Activated T-cell treated with anti-CD3 and anti-CD28 coated beads for 1 hour (primary cell): Measurements from ENCODE around the gene GHR.

Experiments
- DNase-seq: peaks from one replicate; pipeline ENCODE4 v3.0.0-alpha.2; 2020; ENCODE audit warnings: low read depth

The GHR gene

DNA sequence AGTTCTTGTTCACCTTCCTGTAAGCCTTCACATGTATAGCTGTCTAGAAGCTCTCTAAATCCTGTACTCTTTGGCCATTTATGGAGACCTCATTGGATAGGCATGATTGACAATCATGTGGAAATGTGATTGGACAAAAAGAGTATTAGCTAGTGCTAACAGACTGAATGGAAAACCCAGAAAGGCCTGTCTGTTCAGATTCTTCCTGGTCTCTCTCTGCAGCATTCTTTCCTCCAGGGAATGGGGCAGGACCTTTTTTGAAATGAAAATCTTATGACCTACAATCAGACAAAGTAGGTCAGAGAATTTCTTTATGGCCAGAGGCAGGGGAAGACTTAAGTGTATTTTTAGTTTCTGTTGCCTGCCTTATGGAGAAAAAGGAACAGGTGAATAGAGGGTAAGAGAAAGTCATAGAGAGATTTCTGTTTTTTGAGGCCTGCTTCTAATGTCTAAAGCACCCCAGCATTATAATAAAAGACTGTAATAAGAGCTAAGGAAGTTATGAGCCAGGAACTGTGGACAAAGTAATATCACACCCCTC lies 181.0 kb downstream of the GHR start:
- no peak for DNase-seq

- DNase-seq, result no peak
Observed at GRCh38 chr5:42605490-42605889, 182.3 kb downstream of the GHR start.

GRCh38 chr5:42606464-42606869 lies 183.2 kb downstream of the GHR start:
- DNase-seq, result no peak

- no peak for DNase-seq
Observed at GRCh38 chr5:42611437-42611836, 188.2 kb downstream of the GHR start.

DNA sequence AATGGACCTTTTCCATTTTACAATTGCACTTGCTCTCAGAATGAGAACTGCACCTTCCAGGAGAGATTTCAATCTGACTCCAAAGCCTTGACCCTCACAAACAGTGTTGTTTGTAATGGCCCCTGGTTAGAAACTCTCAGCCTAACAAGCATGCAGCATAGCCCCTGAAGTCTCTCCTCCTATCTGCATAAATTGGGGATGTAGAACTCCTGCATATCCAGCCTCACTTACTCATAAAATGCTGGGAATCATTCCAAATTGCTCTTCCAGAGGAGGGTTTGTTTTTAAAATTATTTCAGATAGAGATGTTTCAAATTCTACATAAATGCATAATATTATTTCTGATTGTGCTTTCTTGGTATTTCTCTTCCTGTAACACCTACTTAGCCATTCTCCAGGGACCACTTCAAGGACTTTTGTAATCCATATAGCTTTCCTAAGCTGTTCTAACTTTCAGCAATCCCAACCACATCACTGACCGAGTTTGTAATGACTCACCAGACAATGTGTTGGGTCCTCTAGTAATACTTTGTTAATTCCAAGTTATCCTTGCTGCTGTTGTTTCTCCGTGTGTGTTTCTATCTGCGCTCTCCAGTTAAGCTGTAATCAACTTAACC lies 189.6 kb downstream of the GHR start:
- DNase-seq, result no peak

DNA sequence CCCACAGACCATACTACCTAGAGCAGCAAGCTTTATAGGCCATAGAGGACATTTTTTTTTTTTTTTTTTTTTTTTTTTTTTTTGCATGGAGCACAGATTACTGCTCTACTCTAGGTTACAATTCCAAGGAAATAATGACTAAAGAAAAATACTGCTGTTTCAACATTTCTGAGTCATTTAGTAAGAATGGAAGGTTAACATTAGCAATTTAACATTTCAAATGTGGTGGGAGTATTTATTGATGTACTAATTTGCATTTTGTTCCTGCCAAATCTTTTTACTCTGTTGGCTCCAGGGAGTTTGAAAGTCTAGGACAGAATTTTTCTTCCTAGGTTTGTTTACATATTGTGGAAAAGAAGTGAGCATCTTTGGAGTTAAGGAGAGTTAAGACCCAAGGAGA lies 191.3 kb downstream of the GHR start:
- no peak for DNase-seq

GRCh38 chr5:42620579-42621216 lies 197.5 kb downstream of the GHR start:
- no peak for DNase-seq

DNA sequence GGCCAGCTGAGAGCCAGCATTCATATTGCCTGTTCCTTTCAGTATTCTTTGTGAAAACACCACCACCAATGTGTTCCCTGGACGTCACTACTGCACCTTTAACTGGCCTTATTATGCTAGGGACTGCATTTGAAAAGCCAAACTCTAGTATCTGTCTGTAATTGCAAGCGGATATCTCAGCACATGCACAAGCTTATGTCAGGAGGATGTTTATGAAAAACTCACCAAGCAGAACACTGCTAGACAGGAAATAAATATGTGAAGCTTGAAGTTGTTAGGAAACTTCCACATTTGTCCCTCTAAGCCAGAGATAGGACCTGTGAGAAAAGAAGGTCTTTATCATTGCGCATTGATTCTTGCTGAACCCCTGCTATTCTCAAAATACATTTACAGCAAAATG lies 198.0 kb downstream of the GHR start:
- DNase-seq, result no peak

GRCh38 chr5:42621662-42622061 lies 198.4 kb downstream of the GHR start:
- DNase-seq, result no peak

GRCh38 chr5:42624912-42625311 lies 201.7 kb downstream of the GHR start:
- no peak for DNase-seq

DNA sequence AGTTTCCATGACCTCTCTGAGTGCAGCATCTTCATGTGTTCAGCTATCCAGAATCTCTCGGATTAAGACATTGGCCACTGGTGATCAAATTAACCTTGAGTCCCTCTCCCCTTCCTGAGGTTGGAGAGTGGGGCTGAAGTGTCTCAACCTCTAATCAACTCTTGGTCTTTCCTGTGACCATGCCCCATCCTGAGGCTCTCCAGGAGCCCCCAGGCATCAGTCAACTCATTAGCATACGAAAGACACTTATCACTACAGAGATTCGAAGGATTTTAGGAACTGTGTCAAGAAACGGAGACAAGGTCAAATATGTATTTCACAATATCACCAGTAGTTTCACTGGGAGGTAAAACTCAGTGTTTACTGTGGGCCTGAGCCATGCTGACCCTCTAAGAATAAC lies 203.2 kb downstream of the GHR start:
- DNase-seq, result no peak

GRCh38 chr5:42628821-42629220 lies 205.6 kb downstream of the GHR start:
- no peak for DNase-seq

- no peak for DNase-seq
Observed at GRCh38 chr5:42629284-42629683, 206.0 kb downstream of the GHR start.

DNA sequence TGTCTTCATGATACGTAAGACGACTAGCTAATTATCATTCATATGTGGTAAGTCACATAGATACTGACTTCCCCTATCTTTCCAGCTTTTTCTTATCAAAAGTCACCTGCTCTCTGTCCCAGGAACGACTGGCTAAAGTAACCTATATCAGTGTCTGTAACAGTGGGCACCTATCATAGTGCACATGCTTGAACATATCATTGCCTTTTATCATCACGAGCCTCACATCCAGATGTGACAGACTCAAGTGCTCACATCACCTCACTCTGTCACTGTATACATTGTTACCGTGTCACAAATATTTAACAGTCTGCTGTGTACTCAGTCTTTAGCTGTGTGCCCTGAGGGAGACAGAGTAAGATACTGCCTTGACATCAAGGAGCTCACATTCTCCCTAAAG lies 208.0 kb downstream of the GHR start:
- DNase-seq, result no peak

DNA sequence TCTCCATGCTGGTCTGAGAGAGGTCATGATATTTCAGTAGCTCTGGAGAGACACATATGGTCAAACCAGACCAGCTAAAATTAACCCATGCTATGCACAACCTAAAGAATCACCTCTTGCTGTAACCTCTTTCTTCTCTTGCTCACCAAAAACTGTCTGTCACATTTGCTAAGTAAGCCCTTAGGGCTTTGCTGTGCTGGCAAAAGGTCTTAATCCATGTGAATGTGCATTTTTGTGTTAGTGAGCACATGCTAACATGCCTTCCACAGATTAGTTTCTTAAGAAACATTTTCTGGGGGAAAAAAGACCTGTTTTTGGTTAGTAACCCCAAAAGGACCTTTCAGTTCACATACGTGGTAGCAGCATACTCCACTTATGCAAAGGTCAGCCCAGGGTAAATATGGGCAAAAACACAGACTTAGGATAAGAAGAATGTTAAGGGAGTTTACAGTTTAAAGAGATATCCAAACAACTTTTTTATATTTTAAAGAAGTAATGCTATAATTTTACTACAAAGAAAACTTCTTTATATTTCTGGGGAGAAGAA lies 209.2 kb downstream of the GHR start:
- no peak for DNase-seq

DNA sequence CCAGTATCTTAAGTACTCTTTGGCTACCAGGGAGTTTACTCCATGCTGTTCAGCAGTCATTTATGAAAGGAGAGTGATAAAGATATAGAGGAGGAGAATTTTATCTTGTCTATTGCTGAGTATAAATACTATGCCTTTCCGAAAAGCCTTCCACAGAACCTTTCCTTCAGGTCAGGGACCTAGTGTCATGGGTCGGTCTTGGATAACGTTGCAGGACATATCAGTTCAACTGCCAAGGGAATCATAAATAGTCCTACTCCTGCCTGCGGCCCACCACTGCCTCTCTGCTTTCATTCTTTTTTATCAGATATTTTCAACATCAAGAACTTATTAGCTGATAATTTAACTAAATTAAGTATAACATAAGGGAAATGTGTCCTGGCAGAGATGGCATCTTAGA lies 211.3 kb downstream of the GHR start:
- no peak for DNase-seq

- no peak for DNase-seq
Observed at GRCh38 chr5:42636425-42636824, 213.2 kb downstream of the GHR start.

- no peak for DNase-seq
Observed at GRCh38 chr5:42636946-42637345, 213.7 kb downstream of the GHR start.

DNA sequence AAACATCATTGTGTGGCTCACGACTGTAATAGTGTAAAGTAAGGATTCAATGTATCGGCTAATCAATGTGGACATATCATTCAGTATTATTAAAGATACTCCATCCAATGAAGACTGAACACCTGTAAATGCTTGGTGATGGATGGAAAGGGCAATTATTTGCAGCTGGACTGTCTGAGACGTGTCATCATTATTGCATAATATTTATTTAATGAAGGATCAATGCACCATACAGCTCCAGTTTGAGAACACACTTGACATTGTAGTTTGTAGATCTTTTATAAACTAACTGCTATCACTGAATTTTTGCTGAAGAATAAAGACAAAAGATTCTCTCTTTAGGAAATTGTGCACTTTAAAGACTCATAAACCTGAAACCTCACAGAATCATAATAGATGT lies 215.7 kb downstream of the GHR start:
- DNase-seq, result no peak

DNA sequence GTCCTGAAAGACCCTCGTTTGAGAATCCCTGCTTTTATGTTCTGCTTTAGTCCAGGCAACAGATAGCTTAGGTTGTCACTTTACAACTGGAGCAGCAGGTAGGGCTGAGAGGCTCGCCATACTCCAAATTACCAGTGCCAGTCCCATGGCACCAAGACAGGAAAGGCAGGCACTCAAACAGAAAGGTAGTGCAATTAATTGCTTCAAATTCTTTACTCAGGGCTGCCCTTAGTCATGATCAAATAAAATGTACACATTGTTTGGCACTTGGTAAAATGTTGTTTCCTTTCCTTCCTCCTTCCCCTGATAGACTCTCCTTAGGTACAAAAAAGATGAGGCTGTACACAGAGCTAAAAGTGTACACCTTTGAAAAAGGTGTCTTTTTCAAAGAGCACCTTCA lies 217.6 kb downstream of the GHR start:
- no peak for DNase-seq

GRCh38 chr5:42641336-42642005 lies 218.2 kb downstream of the GHR start:
- no peak for DNase-seq

GRCh38 chr5:42642006-42642405 lies 218.8 kb downstream of the GHR start:
- no peak for DNase-seq

DNA sequence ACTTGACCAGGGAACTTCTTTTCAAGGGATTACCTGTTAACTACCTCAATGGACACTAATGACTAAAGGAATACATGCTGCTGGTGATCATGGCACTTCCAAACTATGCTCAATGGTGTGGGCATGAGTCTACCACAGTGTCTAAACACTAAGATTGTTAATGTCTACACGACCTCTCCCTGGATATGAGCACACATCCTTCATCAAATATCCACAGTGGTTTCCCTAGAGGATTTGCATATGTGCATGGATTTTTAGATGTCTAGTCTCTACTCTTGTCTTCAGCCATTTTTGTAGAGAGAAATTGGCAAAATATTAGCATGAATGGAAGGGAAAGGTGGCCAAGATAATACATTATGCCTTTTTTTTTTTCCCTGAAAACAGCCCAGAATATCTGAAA lies 220.1 kb downstream of the GHR start:
- DNase-seq, result no peak
